ENCODE measurements around the gene PTRHD1.

The PTRHD1 gene

DNA sequence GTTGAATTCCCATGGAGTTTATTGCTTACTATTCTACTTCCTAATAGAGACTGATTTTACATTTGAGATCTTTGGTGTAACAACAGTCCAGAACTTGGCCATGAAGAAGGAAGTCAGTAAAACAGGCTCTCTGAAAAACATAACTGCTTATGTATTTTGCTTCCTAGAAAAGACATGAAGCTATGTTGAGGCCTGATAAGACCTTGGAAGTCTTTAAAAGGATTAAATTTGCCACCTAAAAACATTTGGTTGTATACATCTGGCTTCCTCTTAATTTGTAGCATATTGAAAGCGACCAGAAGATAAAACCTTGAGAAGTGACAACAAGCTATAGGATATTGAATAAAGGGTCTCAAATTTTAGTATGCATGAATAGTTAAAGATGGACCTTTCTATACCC lies 36.4 kb downstream of the PTRHD1 start:
- no peak for DNase-seq (ENCODE audit: low read depth)

GRCh38 chr2:24754985-24755705 lies 38.0 kb downstream of the PTRHD1 start:
- DNase-seq (ENCODE audit: low read depth), result no peak

- DNase-seq (ENCODE audit: low read depth), result no peak
Observed at GRCh38 chr2:24749069-24749691, 44.0 kb downstream of the PTRHD1 start.

GRCh38 chr2:24747299-24747698 lies 45.9 kb downstream of the PTRHD1 start:
- DNase-seq (ENCODE audit: low read depth), result no peak

DNA sequence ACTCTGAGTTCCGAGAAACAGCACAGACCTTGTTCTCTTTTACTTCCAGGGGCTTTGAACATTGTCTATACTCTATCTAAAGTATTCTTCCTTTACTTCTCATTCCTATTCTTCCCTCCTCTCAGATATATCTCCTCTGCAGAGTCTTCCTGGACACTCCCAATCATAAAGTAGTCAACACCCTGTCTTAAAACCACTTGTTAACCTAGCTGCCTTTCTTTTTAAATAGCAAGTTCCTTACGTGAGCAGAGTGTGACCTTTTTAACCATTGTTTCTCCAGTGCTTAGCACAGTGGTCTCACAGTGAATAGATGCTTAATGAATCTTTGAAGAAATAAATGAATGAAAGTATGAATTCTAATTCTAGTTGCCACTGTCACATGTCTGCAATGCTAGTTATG lies 47.4 kb downstream of the PTRHD1 start:
- DNase-seq (ENCODE audit: low read depth), result no peak

DNA sequence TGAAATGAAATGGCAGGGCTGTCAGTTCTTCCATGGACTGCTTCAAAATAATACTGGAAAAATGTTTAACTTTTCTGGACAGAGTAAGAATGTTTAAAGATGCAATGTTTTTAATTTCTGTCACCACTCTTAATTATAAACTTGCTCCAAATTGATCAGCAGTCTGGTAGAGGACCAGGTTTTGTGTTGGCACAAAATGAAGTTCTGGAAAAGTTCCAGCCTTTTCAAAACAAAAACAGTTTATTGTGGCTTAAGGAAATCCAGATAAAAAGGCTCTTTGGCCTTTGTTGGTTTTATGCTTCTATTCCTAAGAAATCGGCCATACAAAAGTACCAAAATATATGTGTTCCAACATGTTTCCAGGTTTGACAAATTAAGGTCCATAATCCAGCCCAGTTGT lies 48.8 kb downstream of the PTRHD1 start:
- DNase-seq (ENCODE audit: low read depth), result no peak

DNA sequence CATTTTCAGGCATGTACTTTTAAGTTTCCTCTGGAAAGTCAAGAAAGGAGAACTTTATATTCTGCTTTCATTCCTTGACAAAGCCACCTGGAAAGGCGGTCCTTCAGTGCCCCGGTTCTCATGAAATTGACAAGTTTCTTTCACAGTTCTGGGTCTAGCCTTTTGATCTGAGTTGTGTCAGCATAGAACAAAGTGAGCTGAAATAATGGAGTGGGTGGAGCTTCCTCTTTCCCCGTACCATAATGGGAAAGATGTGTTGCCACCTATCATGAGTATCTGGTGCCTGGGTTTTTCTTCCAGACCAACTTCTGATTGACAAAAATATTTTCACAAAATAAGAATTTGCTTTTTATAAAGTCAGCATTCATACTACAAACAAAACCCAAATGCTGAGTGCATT lies 49.3 kb downstream of the PTRHD1 start:
- no peak for DNase-seq (ENCODE audit: low read depth)

DNA sequence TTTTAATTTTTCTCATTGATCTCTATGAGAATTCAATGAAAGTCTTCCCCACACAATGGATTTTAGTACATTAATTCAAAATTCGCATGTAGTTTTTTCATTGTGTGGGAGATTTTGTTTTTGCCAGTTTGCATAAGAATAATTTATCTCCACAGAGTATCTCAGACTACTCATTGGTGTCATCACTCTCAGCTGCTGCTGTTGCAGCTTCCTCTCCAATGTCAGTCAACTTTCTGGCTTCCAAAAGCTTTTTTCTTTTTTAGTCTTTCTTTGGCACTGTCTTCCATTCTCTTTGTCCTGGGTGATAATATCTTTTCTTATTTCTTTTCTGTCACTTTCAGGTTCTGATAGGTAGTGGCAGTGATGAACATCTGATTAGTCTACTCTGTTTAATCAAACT lies 50.5 kb downstream of the PTRHD1 start:
- no peak for DNase-seq (ENCODE audit: low read depth)

GRCh38 chr2:24740142-24740541 lies 53.0 kb downstream of the PTRHD1 start:
- DNase-seq (ENCODE audit: low read depth), result no peak

Data from activated T-helper 9 cell treated with anti-CD3 and anti-CD28 coated beads, Interleukin-2, amount 50 U/mL, for 16 hours (primary cell).